IPS-18c (cell line): ENCODE data around the gene PDE7B.
"Not testable (repeated sequence)": the region's sequence is repeated elsewhere in the genome, so short reads cannot be mapped to it uniquely, and the experiment has no call there.

Experiments
- H3K4me3 ChIP-seq: 2 replicates; pipeline ENCODE4 v1.7.0; 2013; ENCODE audit warnings: low read depth, mild to moderate bottlenecking, low read length, moderate library complexity; ENCODE audit not compliant: insufficient read depth
- H3K9me3 ChIP-seq: one replicate; pipeline ENCODE4 v1.6.1; 2013; ENCODE audit warnings: mild to moderate bottlenecking, low read length, moderate library complexity; ENCODE audit not compliant: control insufficient read depth, insufficient read depth

Gene PDE7B

GRCh38 chr6:135833771-135834170, 17.7 kb upstream of the PDE7B start:
- H3K4me3 ChIP-seq: no peak overlapping the region

GRCh38 chr6:135837735-135838449, 13.6 kb upstream of the PDE7B start:
- Histone ChIP-seq H3K4me3 (no peak overlapping the region), H3K9me3 (peaks cover 2% of the 10 kb centered on the region)

More at GRCh38 chr6:135833771-135834170, 17.7 kb upstream of the PDE7B start:
- no peaks in the 10 kb centered on the region for H3K9me3 ChIP-seq

GRCh38 chr6:135839121-135839520, 12.4 kb upstream of the PDE7B start:
- Histone ChIP-seq H3K9me3 (peaks cover 2% of the 10 kb centered on the region), H3K4me3 (no peak overlapping the region)

GRCh38 chr6:135842618-135843392, 8.7 kb upstream of the PDE7B start:
- H3K9me3 ChIP-seq: peaks cover 2% of the 10 kb centered on the region
- H3K4me3 ChIP-seq: no peak overlapping the region

- no peak overlapping the region for H3K4me3 ChIP-seq
- no peaks in the 10 kb centered on the region for H3K9me3 ChIP-seq
These were observed 619 bp upstream of the PDE7B start for GRCh38 chr6:135850882-135851281.

- Histone ChIP-seq H3K9me3 (no peaks in the 10 kb centered on the region), H3K4me3 (no peak overlapping the region)
These were observed 1.2 kb downstream of the PDE7B start for GRCh38 chr6:135852746-135853145.

GRCh38 chr6:135853227-135853626, 1.7 kb downstream of the PDE7B start:
- Histone ChIP-seq H3K9me3 (no peaks in the 10 kb centered on the region), H3K4me3 (no peak overlapping the region)

- no peaks in the 10 kb centered on the region for H3K9me3 ChIP-seq
- no peak overlapping the region for H3K4me3 ChIP-seq
These were observed 2.5 kb downstream of the PDE7B start for GRCh38 chr6:135853986-135854385.

- no peaks in the 10 kb centered on the region for H3K9me3 ChIP-seq
- no peak overlapping the region for H3K4me3 ChIP-seq
These were observed 3.3 kb downstream of the PDE7B start for GRCh38 chr6:135854799-135855198.

- Histone ChIP-seq H3K9me3 (no peaks in the 10 kb centered on the region), H3K4me3 (no peak overlapping the region)
These were observed 7.4 kb downstream of the PDE7B start for GRCh38 chr6:135858931-135859330.

- no peak overlapping the region for H3K4me3 ChIP-seq
- no peaks in the 10 kb centered on the region for H3K9me3 ChIP-seq
These were observed 8.9 kb downstream of the PDE7B start for GRCh38 chr6:135860361-135860760.

GRCh38 chr6:135861189-135861588, 9.7 kb downstream of the PDE7B start:
- H3K4me3 ChIP-seq: no peak overlapping the region
- no peaks in the 10 kb centered on the region for H3K9me3 ChIP-seq

GRCh38 chr6:135864929-135865328, 13.4 kb downstream of the PDE7B start:
- H3K4me3 ChIP-seq, H3K9me3 ChIP-seq: not testable (repeated sequence)

GRCh38 chr6:135866445-135867123, 15.1 kb downstream of the PDE7B start:
- H3K4me3 ChIP-seq: no peak overlapping the region

GRCh38 chr6:135867332-135867731, 15.8 kb downstream of the PDE7B start:
- Histone ChIP-seq H3K9me3 (no peaks in the 10 kb centered on the region), H3K4me3 (no peak overlapping the region)

More at GRCh38 chr6:135866445-135867123, 15.1 kb downstream of the PDE7B start:
- no peaks in the 10 kb centered on the region for H3K9me3 ChIP-seq

- Histone ChIP-seq H3K9me3 (no peaks in the 10 kb centered on the region), H3K4me3 (no peak overlapping the region)
These were observed 18.4 kb downstream of the PDE7B start for GRCh38 chr6:135869857-135870256.

- no peak overlapping the region for H3K4me3 ChIP-seq
- no peaks in the 10 kb centered on the region for H3K9me3 ChIP-seq
These were observed 19.2 kb downstream of the PDE7B start for GRCh38 chr6:135870722-135871121.

- Histone ChIP-seq H3K4me3 (no peak overlapping the region), H3K9me3 (no peaks in the 10 kb centered on the region)
These were observed 19.8 kb downstream of the PDE7B start for GRCh38 chr6:135871296-135871695.
